ENCODE measurements around the gene TBC1D1. TPM values are rescaled to one million over a fixed set of nuclear protein-coding genes. Genes with fewer than 3 reads are reported as not detected.

Gene TBC1D1
- polyA plus RNA-seq, 3 donors = 23.3 to 70.0 (median 31.5) TPM

GRCh38 chr4:38136604-38137003 lies 245.7 kb downstream of the TBC1D1 start:
- Histone ChIP-seq H3K9me3 (replicated peaks in 1 of 2; ENCODE audit: control insufficient read depth in 1 of 2, insufficient read depth in 1 of 2, low read length in 2 of 2) (no peaks in the 10 kb centered on the region), H3K4me3 (replicated peaks in 1 of 3; ENCODE audit: low read depth in 2 of 3, low read length in 3 of 3) (no peak overlapping the region), H3K27ac (ENCODE audit: low read depth in 1 of 2, low read length in 2 of 2) (no peak overlapping the region), H3K9ac (ENCODE audit: insufficient read depth, low read length, poor library complexity, severe bottlenecking) (no peak overlapping the region), H3K4me1 (ENCODE audit: control insufficient read depth in 1 of 2, insufficient read depth in 2 of 2, low read length in 2 of 2) (no peaks in the 10 kb centered on the region), H4K20me1 (ENCODE audit: insufficient read depth, low read length) (no peaks in the 10 kb centered on the region), H2AFZ (ENCODE audit: insufficient read depth, low read depth, low read length, poor library complexity, severe bottlenecking) (no peak overlapping the region), H3K36me3 (replicated peaks in 1 of 2; ENCODE audit: control insufficient read depth in 1 of 2, insufficient read depth in 2 of 2, low read length in 2 of 2) (peaks cover 81 to 96% of the 10 kb centered on the region in 2 donors), H3K79me2 (ENCODE audit: insufficient read depth, low read length) (no peaks in the 10 kb centered on the region), H3K4me2 (replicated peaks; ENCODE audit: extremely low read depth, low read length, poor library complexity, severe bottlenecking) (no peak overlapping the region), H3K27me3 (ENCODE audit: control insufficient read depth in 2 of 2, insufficient read depth in 2 of 2, low read length in 2 of 2) (no peaks in the 10 kb centered on the region)
- TF ChIP-seq CTCF (IDR thresholded peaks at IDR 0.05) = no peak
- intact Hi-C loops (cut with micrococcal nuclease) = no loop called here
- WGBS (ENCODE audit: insufficient coverage) = 96% methylated on average over 9 of the region's 10 CpGs
- Mint-ChIP-seq H3K4me1 (no peaks in the 10 kb centered on the region), H3K27ac (peak overlapping the region in 5 of 7 donors; percentile 33 to 70 (median 52)), H3K36me3 (peaks cover 80 to 88% of the 10 kb centered on the region in 2 donors), H3K4me3 (no peak overlapping the region), H3K9me3 (no peaks in the 10 kb centered on the region), H3K27me3 (ENCODE audit: low read depth in 3 of 3) (peaks cover 0 to 2% (median 1%) of the 10 kb centered on the region in 3 donors)
- no peak for DNase-seq

- H3K79me2 ChIP-seq (ENCODE audit: insufficient read depth, low read length) = no peaks in the 10 kb centered on the region
- Mint-ChIP-seq H3K4me3 (no peak overlapping the region), H3K9me3 (no peaks in the 10 kb centered on the region), H3K4me1 (no peaks in the 10 kb centered on the region), H3K27ac (peak overlapping the region in 5 of 7 donors; percentile 33 to 70 (median 52)), H3K36me3 (peaks cover 80 to 88% of the 10 kb centered on the region in 2 donors), H3K27me3 (ENCODE audit: low read depth in 3 of 3) (peaks cover 0 to 2% (median 1%) of the 10 kb centered on the region in 3 donors)
- H4K20me1 ChIP-seq (ENCODE audit: insufficient read depth, low read length) = no peaks in the 10 kb centered on the region
- no peaks in the 10 kb centered on the region for H3K27me3 ChIP-seq (ENCODE audit: control insufficient read depth in 2 of 2, insufficient read depth in 2 of 2, low read length in 2 of 2)
- H3K9ac ChIP-seq (ENCODE audit: insufficient read depth, low read length, poor library complexity, severe bottlenecking) = no peak overlapping the region
- no peak for TF ChIP-seq CTCF (IDR thresholded peaks at IDR 0.05)
- 76% methylated on average over 11 of the region's 17 CpGs for WGBS (ENCODE audit: insufficient coverage)
- no peak overlapping the region for H3K4me2 ChIP-seq (replicated peaks; ENCODE audit: extremely low read depth, low read length, poor library complexity, severe bottlenecking)
- H3K4me1 ChIP-seq (ENCODE audit: control insufficient read depth in 1 of 2, insufficient read depth in 2 of 2, low read length in 2 of 2) = no peaks in the 10 kb centered on the region
- no peak for DNase-seq
- H2AFZ ChIP-seq (ENCODE audit: insufficient read depth, low read depth, low read length, poor library complexity, severe bottlenecking) = no peak overlapping the region
- no peaks in the 10 kb centered on the region for H3K9me3 ChIP-seq (replicated peaks in 1 of 2; ENCODE audit: control insufficient read depth in 1 of 2, insufficient read depth in 1 of 2, low read length in 2 of 2)
- no peak overlapping the region for H3K27ac ChIP-seq (ENCODE audit: low read depth in 1 of 2, low read length in 2 of 2)
- H3K4me3 ChIP-seq (replicated peaks in 1 of 3; ENCODE audit: low read depth in 2 of 3, low read length in 3 of 3) = no peak overlapping the region
- intact Hi-C loops (cut with micrococcal nuclease) = no loop called here
- H3K36me3 ChIP-seq (replicated peaks in 1 of 2; ENCODE audit: control insufficient read depth in 1 of 2, insufficient read depth in 2 of 2, low read length in 2 of 2) = peaks cover 77 to 96% of the 10 kb centered on the region in 2 donors
These were observed 246.2 kb downstream of the TBC1D1 start for GRCh38 chr4:38137080-38137479.

All from CD14-positive monocyte (primary cell).